ENCODE results near the gene AIMP2.
A peak's percentile ranks its signal among the peaks of the same experiment; 100 is the strongest.

The AIMP2 gene

GRCh38 chr7:6016653-6016966 lies 7.5 kb downstream of the AIMP2 start:
- no peaks in the 10 kb centered on the region for H3K27me3 Mint-ChIP-seq
- peak overlapping the region; percentile 46 for H3K27ac Mint-ChIP-seq
- H3K4me1 Mint-ChIP-seq = peaks cover 13% of the 10 kb centered on the region
- H3K4me3 Mint-ChIP-seq = peak overlapping the region; percentile 23
- no peaks in the 10 kb centered on the region for H3K9me3 Mint-ChIP-seq
- peaks cover 13% of the 10 kb centered on the region for H3K36me3 Mint-ChIP-seq

GRCh38 chr7:6020371-6021286 lies 11.6 kb downstream of the AIMP2 start:
- Mint-ChIP-seq H3K4me1 (peaks cover 5% of the 10 kb centered on the region), H3K9me3 (no peaks in the 10 kb centered on the region), H3K27me3 (no peaks in the 10 kb centered on the region), H3K27ac (peak overlapping the region; percentile 70), H3K36me3 (peaks cover 15% of the 10 kb centered on the region), H3K4me3 (no peak overlapping the region)

GRCh38 chr7:6022707-6023106 lies 13.6 kb downstream of the AIMP2 start:
- Mint-ChIP-seq H3K4me3 (no peak overlapping the region), H3K27ac (no peak overlapping the region), H3K9me3 (no peaks in the 10 kb centered on the region), H3K27me3 (no peaks in the 10 kb centered on the region), H3K4me1 (peaks cover 25% of the 10 kb centered on the region), H3K36me3 (peaks cover 23% of the 10 kb centered on the region)

- Mint-ChIP-seq H3K4me3 (no peak overlapping the region), H3K36me3 (peaks cover 21% of the 10 kb centered on the region), H3K9me3 (no peaks in the 10 kb centered on the region), H3K4me1 (peaks cover 25% of the 10 kb centered on the region), H3K27ac (no peak overlapping the region), H3K27me3 (no peaks in the 10 kb centered on the region)
Measured at GRCh38 chr7:6023974-6024435, 14.9 kb downstream of the AIMP2 start.

DNA sequence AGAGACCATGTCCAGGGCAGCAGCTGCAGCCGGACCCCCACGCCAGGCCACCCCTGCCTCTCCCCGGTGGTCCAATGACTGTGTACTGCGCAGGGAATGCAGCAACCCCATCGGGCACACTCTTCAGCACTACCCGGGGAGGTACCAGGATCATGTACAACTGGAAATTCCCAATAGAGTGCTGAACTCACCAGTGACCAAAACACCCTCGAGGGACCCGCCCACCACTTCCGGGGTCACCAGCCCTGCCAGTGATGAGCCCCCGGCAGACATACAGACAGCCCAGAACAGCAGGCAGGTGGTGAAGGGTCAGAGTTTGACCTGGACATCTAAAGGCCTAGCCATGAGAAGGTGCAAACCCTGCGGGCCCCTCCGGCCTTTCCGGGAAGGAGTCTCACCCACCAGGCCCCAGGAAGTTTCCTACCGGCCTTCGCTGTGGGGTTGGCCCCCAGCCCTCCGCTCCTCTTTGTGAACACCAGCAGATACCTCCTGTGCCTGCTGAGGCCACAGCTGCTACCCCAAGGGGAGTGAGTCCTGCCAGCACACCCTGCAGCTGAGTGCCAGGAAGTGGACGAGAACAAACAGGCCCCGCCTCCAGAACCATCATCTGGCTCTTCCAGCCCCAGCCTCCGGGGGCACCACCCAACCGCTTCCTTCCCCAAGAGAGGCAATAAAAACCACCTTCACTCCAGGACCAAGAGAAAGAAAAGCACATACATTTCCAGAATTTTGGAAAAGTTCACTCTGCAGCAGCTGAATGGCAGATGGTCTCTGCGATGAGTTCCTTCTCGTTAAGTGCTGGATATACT lies 17.1 kb downstream of the AIMP2 start:
- Mint-ChIP-seq H3K27me3 (no peaks in the 10 kb centered on the region), H3K4me3 (peak overlapping the region; percentile 80), H3K36me3 (peaks cover 21% of the 10 kb centered on the region), H3K4me1 (peaks cover 25% of the 10 kb centered on the region), H3K9me3 (no peaks in the 10 kb centered on the region), H3K27ac (peak overlapping the region; percentile 65)

- Mint-ChIP-seq H3K9me3 (no peaks in the 10 kb centered on the region), H3K4me1 (peaks cover 29% of the 10 kb centered on the region), H3K4me3 (peak overlapping the region; percentile 80), H3K36me3 (peaks cover 19% of the 10 kb centered on the region), H3K27me3 (no peaks in the 10 kb centered on the region), H3K27ac (peak overlapping the region; percentile 65)
Measured at GRCh38 chr7:6026820-6027311, 17.8 kb downstream of the AIMP2 start.

DNA sequence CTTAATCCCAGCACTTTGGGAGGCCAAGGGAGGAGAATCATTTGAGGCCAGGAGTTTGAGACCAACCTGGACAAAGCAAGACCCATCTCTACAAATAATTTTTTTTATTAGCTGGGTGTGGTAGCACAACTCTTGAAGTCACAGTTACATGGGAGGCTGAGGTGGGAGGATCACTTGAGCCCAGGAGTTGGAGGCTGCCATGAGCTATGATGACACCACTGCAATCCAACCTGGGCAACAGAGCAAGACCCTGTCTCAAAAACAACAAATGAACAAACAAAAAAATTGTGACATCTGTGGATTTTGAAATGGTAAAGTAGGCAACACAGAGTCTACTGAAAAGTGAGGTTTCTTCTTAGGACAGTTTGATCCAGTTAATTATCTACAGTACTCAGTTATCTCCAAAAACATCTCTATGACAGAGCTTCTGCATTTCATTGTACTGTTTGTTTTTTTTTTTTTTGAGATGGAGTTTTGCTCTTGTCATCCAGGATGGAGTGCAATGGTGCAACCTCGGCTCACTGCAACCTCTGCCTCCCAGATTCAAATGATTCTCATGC lies 18.8 kb downstream of the AIMP2 start:
- Mint-ChIP-seq H3K36me3 (peaks cover 16% of the 10 kb centered on the region), H3K27me3 (no peaks in the 10 kb centered on the region)

GRCh38 chr7:6028563-6028962 lies 19.5 kb downstream of the AIMP2 start:
- H3K4me3 Mint-ChIP-seq = no peak overlapping the region
- no peak overlapping the region for H3K27ac Mint-ChIP-seq
- H3K27me3 Mint-ChIP-seq = no peaks in the 10 kb centered on the region
- H3K9me3 Mint-ChIP-seq = no peaks in the 10 kb centered on the region
- H3K36me3 Mint-ChIP-seq = peaks cover 14% of the 10 kb centered on the region
- peaks cover 34% of the 10 kb centered on the region for H3K4me1 Mint-ChIP-seq

More for the DNA sequence above, 18.8 kb downstream of the AIMP2 start:
- Mint-ChIP-seq H3K4me1 (peaks cover 34% of the 10 kb centered on the region), H3K4me3 (no peak overlapping the region), H3K9me3 (no peaks in the 10 kb centered on the region), H3K27ac (peak overlapping the region; percentile 51)

- H3K27ac Mint-ChIP-seq = no peak within 1 kb of the TSS
- H3K36me3 Mint-ChIP-seq = peaks cover 17% of the 10 kb centered on the region
- H3K27me3 Mint-ChIP-seq = no peaks in the 10 kb centered on the region
- peaks cover 26% of the 10 kb centered on the region for H3K4me1 Mint-ChIP-seq
- H3K9me3 Mint-ChIP-seq = no peaks in the 10 kb centered on the region
- H3K4me3 Mint-ChIP-seq = no peak within 1 kb of the TSS
Measured at GRCh38 chr7:6030988-6031387, 21.9 kb downstream of the AIMP2 start, which contains the start of gene ANKRD61. ANKRD61 (plus strand) TSS chr7:6031376; CDS start chr7:6031376, 0 bp downstream.

DNA sequence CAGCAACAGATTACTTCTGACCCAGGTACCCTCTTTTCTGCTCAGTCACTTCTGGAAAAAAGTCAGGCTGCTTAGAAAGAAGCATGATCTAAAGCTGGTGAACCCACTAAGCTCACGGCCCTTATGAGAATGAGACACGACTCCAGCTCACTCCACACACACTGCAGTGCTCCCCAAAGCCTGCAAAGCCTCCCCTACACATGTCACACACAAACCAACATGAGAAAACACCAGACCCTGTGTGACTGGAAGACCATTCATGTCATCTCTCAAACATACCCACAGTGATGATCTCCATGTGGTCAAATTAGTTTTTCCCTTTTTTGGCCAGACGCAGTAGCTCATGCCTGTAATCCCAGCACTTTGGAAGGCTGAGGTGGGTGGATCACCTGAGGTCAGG lies 22.5 kb downstream of the AIMP2 start:
- peaks cover 20% of the 10 kb centered on the region for H3K4me1 Mint-ChIP-seq
- no peaks in the 10 kb centered on the region for H3K27me3 Mint-ChIP-seq
- H3K4me3 Mint-ChIP-seq = no peak overlapping the region
- no peaks in the 10 kb centered on the region for H3K9me3 Mint-ChIP-seq
- no peak overlapping the region for H3K27ac Mint-ChIP-seq
- H3K36me3 Mint-ChIP-seq = peaks cover 14% of the 10 kb centered on the region

- Mint-ChIP-seq H3K27me3 (no peaks in the 10 kb centered on the region), H3K36me3 (peaks cover 11% of the 10 kb centered on the region)
Measured at GRCh38 chr7:6032167-6032566, 23.1 kb downstream of the AIMP2 start.

DNA sequence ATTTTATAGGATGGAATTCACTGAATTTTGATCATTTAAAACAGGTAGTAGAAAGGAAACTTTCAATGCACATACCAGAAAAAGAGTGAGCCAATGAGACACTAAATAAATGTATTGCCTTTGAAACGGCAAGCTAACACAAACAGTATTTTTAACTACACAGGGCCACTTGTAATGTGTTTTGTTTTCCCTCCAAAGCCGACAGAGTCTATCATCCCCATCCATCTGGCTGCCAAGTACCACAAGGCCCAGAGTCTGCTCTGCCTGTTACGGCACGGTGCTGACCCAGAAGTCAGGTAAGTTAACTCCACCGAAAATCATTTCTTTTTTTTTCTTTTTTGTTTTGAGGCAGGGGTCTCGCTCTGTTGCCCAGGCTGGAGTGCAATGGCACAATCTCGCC lies 23.6 kb downstream of the AIMP2 start:
- H3K36me3 Mint-ChIP-seq = peaks cover 6% of the 10 kb centered on the region
- no peak overlapping the region for H3K27ac Mint-ChIP-seq
- peaks cover 10% of the 10 kb centered on the region for H3K4me1 Mint-ChIP-seq
- no peaks in the 10 kb centered on the region for H3K27me3 Mint-ChIP-seq
- no peaks in the 10 kb centered on the region for H3K9me3 Mint-ChIP-seq
- H3K4me3 Mint-ChIP-seq = no peak overlapping the region

More at GRCh38 chr7:6032167-6032566, 23.1 kb downstream of the AIMP2 start:
- H3K27ac Mint-ChIP-seq = no peak overlapping the region
- H3K4me3 Mint-ChIP-seq = no peak overlapping the region
- no peaks in the 10 kb centered on the region for H3K9me3 Mint-ChIP-seq
- peaks cover 14% of the 10 kb centered on the region for H3K4me1 Mint-ChIP-seq

- no peak overlapping the region for H3K4me3 Mint-ChIP-seq
- H3K4me1 Mint-ChIP-seq = peaks cover 10% of the 10 kb centered on the region
- no peak overlapping the region for H3K27ac Mint-ChIP-seq
- H3K27me3 Mint-ChIP-seq = no peaks in the 10 kb centered on the region
- H3K9me3 Mint-ChIP-seq = no peaks in the 10 kb centered on the region
- H3K36me3 Mint-ChIP-seq = peaks cover 10% of the 10 kb centered on the region
Measured at GRCh38 chr7:6035165-6035564, 26.1 kb downstream of the AIMP2 start.

- H3K4me1 Mint-ChIP-seq = peaks cover 10% of the 10 kb centered on the region
- H3K4me3 Mint-ChIP-seq = no peak overlapping the region
- H3K36me3 Mint-ChIP-seq = peaks cover 14% of the 10 kb centered on the region
- H3K27ac Mint-ChIP-seq = no peak overlapping the region
- no peaks in the 10 kb centered on the region for H3K9me3 Mint-ChIP-seq
- H3K27me3 Mint-ChIP-seq = no peaks in the 10 kb centered on the region
Measured at GRCh38 chr7:6035686-6036085, 26.6 kb downstream of the AIMP2 start.

- Mint-ChIP-seq H3K36me3 (no peaks in the 10 kb centered on the region), H3K4me3 (no peak overlapping the region), H3K4me1 (peaks cover 3% of the 10 kb centered on the region), H3K27me3 (no peaks in the 10 kb centered on the region), H3K27ac (no peak overlapping the region), H3K9me3 (no peaks in the 10 kb centered on the region)
Measured at GRCh38 chr7:6049780-6050179, 40.7 kb downstream of the AIMP2 start.
